Breast epithelium (tissue), 3 donors: ENCODE data around the gene QRFP.

Source experiments
- POLR2AphosphoS5 ChIP-seq, 3 donors: sonication (generic); formaldehyde crosslinking; IDR thresholded peaks; one replicate each; pipeline ENCODE4 v1.6.1; 2017; ENCODE audit warnings: antibody characterized with exemption in 3 of 3
- TF ChIP-seq, protein P1 (sequence below), 3 donors: fragments of 450-650 bp; IDR thresholded peaks; one replicate each; pipeline ENCODE4 v1.5.1; 2016 to 2017; ENCODE audit warnings: antibody characterized with exemption in 3 of 3, mild to moderate bottlenecking in 3 of 3, moderate library complexity in 3 of 3

DNA sequence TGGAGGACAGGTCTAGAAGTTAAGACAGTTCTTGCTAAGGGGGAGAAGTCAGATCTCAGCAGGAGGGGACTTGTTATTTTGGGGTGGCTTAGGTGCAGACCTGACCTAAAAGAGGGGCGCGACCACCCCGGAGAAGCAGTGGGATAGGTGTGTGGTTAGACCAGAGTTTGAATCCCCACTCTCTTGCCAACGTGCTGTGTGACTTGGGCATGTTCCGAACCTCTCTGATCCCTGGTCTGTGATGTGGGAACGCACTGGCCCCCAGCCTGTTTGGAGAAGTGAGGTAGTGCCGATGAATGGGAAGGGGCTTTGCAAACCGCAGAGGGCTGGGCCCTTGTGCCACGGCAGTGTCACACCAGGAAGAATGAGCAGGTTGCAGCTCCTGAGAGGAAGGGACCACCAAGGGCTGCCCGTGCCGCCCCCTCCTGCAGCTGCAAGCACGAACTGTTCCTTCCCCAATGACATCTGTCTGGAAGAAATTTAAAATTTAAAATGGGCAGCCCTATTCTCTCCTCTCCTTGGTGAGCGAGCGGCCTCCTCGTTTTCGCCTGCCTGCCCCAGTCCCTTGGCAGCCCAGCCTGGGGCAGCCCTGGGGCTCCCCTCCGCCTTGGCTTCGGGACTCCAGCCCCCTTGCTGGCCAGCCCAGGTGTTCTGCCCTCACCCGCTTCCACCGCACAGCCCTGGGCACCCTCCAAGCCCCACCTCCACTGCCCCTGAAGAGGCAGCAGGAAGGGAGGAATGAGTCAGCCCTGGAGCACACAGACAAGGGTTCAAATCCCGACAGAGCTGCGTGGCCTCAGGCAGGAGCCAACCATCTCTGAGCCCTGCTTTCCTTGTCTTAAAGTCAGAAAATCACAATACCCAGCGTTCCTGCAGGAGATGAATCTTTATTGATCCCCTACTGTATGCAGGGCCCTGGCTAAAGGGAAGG lies 40.8 kb upstream of the QRFP start:
- TF ChIP-seq, protein P1, sequence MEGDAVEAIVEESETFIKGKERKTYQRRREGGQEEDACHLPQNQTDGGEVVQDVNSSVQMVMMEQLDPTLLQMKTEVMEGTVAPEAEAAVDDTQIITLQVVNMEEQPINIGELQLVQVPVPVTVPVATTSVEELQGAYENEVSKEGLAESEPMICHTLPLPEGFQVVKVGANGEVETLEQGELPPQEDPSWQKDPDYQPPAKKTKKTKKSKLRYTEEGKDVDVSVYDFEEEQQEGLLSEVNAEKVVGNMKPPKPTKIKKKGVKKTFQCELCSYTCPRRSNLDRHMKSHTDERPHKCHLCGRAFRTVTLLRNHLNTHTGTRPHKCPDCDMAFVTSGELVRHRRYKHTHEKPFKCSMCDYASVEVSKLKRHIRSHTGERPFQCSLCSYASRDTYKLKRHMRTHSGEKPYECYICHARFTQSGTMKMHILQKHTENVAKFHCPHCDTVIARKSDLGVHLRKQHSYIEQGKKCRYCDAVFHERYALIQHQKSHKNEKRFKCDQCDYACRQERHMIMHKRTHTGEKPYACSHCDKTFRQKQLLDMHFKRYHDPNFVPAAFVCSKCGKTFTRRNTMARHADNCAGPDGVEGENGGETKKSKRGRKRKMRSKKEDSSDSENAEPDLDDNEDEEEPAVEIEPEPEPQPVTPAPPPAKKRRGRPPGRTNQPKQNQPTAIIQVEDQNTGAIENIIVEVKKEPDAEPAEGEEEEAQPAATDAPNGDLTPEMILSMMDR (IDR thresholded peaks at IDR 0.05) = no peak
- no peak for TF ChIP-seq POLR2AphosphoS5 (IDR thresholded peaks at IDR 0.05)
